MM.1S (cell line): ENCODE results near the gene JADE1.

Source experiments
- CTCF ChIP-seq: fragments of 300-600 bp; sonication (generic); IDR thresholded peaks from 2 replicates; pipeline ENCODE4 v1.5.1; 2016; ENCODE audit warnings: antibody characterized with exemption, low read length, mixed read lengths
- EZH2 ChIP-seq: fragments of 300-600 bp; sonication (generic); optimal IDR thresholded peaks from 2 replicates; pipeline ENCODE3; 2017; ENCODE audit warnings: low read depth, mild to moderate bottlenecking, antibody characterized with exemption, low read length, mixed read lengths

GRCh38 chr4:128793859-128794672 lies 15.4 kb upstream of the JADE1 start:
- TF ChIP-seq CTCF (no peak), EZH2 (no peak)
